ENCODE results near the gene SLC2A6. TPM values are rescaled to one million over a fixed set of nuclear protein-coding genes. Genes with fewer than 3 reads are reported as not detected.

Gene SLC2A6
- total RNA-seq, 1 donor from 2014 or later, result 29.2 TPM

GRCh38 chr9:133474215-133474614 lies 4.7 kb downstream of the SLC2A6 start:
- H3K4me3 ChIP-seq (ENCODE audit: low read depth, low read length), result no peak overlapping the region

GRCh38 chr9:133473743-133474142 lies 5.2 kb downstream of the SLC2A6 start:
- no peak for TF ChIP-seq CTCF (conservative IDR thresholded peaks at IDR 0.05; ENCODE audit: low read depth, low read length)
- no peak overlapping the region for H3K4me3 ChIP-seq (ENCODE audit: low read depth, low read length)
- no peak for DNase-seq (ENCODE audit: low read depth)

More at GRCh38 chr9:133474215-133474614, 4.7 kb downstream of the SLC2A6 start:
- TF ChIP-seq CTCF (conservative IDR thresholded peaks at IDR 0.05; ENCODE audit: low read depth, low read length), result no peak
- DNase-seq (ENCODE audit: low read depth), result no peak

DNA sequence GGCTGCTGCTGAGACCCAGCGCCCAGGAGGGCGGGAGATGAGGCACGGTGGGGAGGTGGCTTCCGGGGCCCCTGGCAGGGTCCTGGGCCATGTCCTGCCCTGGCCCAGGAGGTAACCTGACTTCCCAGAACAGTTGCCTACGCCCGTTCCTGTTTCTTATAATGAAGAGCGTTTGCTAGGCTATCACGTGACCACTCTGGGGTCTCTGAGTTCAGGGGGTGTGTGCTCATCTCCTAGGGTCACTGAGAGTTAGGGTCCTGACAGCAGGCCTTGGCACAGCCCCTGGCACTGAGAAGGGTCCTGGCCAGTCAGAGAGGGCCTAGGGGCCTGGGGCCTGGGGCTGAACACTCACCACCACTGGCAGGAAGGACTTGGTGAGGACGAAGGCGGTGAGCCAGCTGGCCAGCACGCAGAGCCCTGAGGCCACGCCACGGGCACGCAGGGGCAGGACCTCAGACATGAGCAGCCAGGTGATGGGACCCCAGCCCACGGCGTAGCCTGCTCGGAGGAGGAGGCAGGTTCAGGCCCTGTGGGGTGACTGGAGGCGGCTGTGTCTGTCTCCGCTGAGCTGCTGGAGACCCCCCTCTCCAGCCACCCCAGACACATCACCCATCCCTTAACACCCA lies 6.0 kb downstream of the SLC2A6 start:
- H3K4me3 ChIP-seq (ENCODE audit: low read depth, low read length), result no peak overlapping the region
- no peak for DNase-seq (ENCODE audit: low read depth)
- TF ChIP-seq CTCF (conservative IDR thresholded peaks at IDR 0.05; ENCODE audit: low read depth, low read length), result no peak

DNA sequence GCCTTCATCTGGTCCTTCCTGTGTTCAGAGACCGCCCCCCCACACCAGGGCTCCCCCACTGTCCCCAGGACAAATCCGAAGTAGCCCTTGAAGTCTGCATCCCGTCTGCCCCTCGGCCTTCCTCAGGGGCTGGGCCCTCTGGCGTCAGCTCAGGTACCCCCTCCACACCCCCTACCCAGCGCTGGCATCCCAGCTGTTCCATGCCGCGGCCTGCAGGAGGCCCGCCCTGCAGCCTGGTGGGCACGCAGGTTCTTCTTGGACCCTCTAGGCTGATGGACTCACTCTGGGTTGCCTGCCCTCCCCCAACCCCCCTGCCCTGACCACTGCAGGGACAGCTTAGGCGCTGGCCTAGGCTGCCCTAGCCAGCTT lies 6.6 kb downstream of the SLC2A6 start:
- no peak overlapping the region for H3K4me3 ChIP-seq (ENCODE audit: low read depth, low read length)
- no peak for DNase-seq (ENCODE audit: low read depth)
- no peak for TF ChIP-seq CTCF (conservative IDR thresholded peaks at IDR 0.05; ENCODE audit: low read depth, low read length)

GRCh38 chr9:133471551-133472276 lies 7.2 kb downstream of the SLC2A6 start:
- no peak for DNase-seq (ENCODE audit: low read depth)
- H3K4me3 ChIP-seq (ENCODE audit: low read depth, low read length), result no peak overlapping the region
- no peak for TF ChIP-seq CTCF (conservative IDR thresholded peaks at IDR 0.05; ENCODE audit: low read depth, low read length)

GRCh38 chr9:133470988-133471387 lies 7.9 kb downstream of the SLC2A6 start:
- DNase-seq (ENCODE audit: low read depth), result no peak
- TF ChIP-seq CTCF (conservative IDR thresholded peaks at IDR 0.05; ENCODE audit: low read depth, low read length), result no peak
- no peak overlapping the region for H3K4me3 ChIP-seq (ENCODE audit: low read depth, low read length)

All from epithelial cell of proximal tubule (primary cell).